ENCODE measurements around the gene BTF3L4. TPM values are rescaled to one million over a fixed set of nuclear protein-coding genes. Genes with fewer than 3 reads are reported as not detected.

BTF3L4 gene
- total RNA-seq, 2 donors from 2014 or later = 77.6 to 95.1 TPM

GRCh38 chr1:52123622-52124021 lies 67.5 kb downstream of the BTF3L4 start:
- Histone ChIP-seq H3K36me3 (ENCODE audit: control insufficient read depth, insufficient read depth, low read length) (no peaks in the 10 kb centered on the region), H3K9me3 (ENCODE audit: control insufficient read depth, low read length) (no peaks in the 10 kb centered on the region), H3K4me1 (ENCODE audit: control insufficient read depth, insufficient read depth, low read length) (no peaks in the 10 kb centered on the region), H3K4me3 (ENCODE audit: low read length) (no peak overlapping the region), H3K27me3 (ENCODE audit: control insufficient read depth, insufficient read depth, low read length, poor library complexity, severe bottlenecking) (peaks cover 81% of the 10 kb centered on the region), H3K9ac (ENCODE audit: extremely low read depth, low read length, poor library complexity, severe bottlenecking) (no peak overlapping the region), H3K27ac (ENCODE audit: low read depth, low read length) (no peak overlapping the region)
- H3K27ac Mint-ChIP-seq = no peak overlapping the region
- peaks cover 42% of the 10 kb centered on the region for H3K27me3 Mint-ChIP-seq (ENCODE audit: insufficient read depth)
- no peaks in the 10 kb centered on the region for H3K9me3 Mint-ChIP-seq
- peaks cover 20% of the 10 kb centered on the region for H3K4me1 Mint-ChIP-seq
- no peak overlapping the region for H3K4me3 Mint-ChIP-seq
- DNase-seq = no peak
- 91 to 98% methylated on average over 4 to 6 of the region's 6 CpGs for WGBS, 2 experiments (ENCODE audit: insufficient coverage in 1 of 2, insufficient read length in 1 of 2)
- H3K36me3 Mint-ChIP-seq (ENCODE audit: low read depth) = no peaks in the 10 kb centered on the region
- no peak for TF ChIP-seq CTCF (conservative IDR thresholded peaks at IDR 0.05)

GRCh38 chr1:52125736-52126359 lies 69.8 kb downstream of the BTF3L4 start:
- DNase-seq = no peak
- Mint-ChIP-seq H3K4me3 (no peak overlapping the region), H3K4me1 (peaks cover 6% of the 10 kb centered on the region), H3K36me3 (ENCODE audit: low read depth) (no peaks in the 10 kb centered on the region), H3K27ac (no peak overlapping the region), H3K27me3 (ENCODE audit: insufficient read depth) (peaks cover 42% of the 10 kb centered on the region), H3K9me3 (no peaks in the 10 kb centered on the region)
- no peak overlapping the region for H3K4me3 ChIP-seq (ENCODE audit: low read length)
- H3K27ac ChIP-seq (ENCODE audit: low read depth, low read length) = no peak overlapping the region
- H3K36me3 ChIP-seq (ENCODE audit: control insufficient read depth, insufficient read depth, low read length) = no peaks in the 10 kb centered on the region
- no peak for TF ChIP-seq CTCF (conservative IDR thresholded peaks at IDR 0.05)
- peaks cover 74% of the 10 kb centered on the region for H3K27me3 ChIP-seq (ENCODE audit: control insufficient read depth, insufficient read depth, low read length, poor library complexity, severe bottlenecking)
- H3K9ac ChIP-seq (ENCODE audit: extremely low read depth, low read length, poor library complexity, severe bottlenecking) = no peak overlapping the region
- H3K4me1 ChIP-seq (ENCODE audit: control insufficient read depth, insufficient read depth, low read length) = no peaks in the 10 kb centered on the region
- no peaks in the 10 kb centered on the region for H3K9me3 ChIP-seq (ENCODE audit: control insufficient read depth, low read length)

GRCh38 chr1:52127181-52128180 lies 71.4 kb downstream of the BTF3L4 start:
- Mint-ChIP-seq H3K4me1 (peaks cover 3% of the 10 kb centered on the region), H3K9me3 (peaks cover 5% of the 10 kb centered on the region), H3K27me3 (ENCODE audit: insufficient read depth) (peaks cover 38% of the 10 kb centered on the region), H3K27ac (no peak overlapping the region), H3K4me3 (no peak overlapping the region), H3K36me3 (ENCODE audit: low read depth) (no peaks in the 10 kb centered on the region)
- peaks cover 59% of the 10 kb centered on the region for H3K27me3 ChIP-seq (ENCODE audit: control insufficient read depth, insufficient read depth, low read length, poor library complexity, severe bottlenecking)
- 43 to 54% methylated on average over 4 to 5 of the region's 5 CpGs for WGBS, 2 experiments (ENCODE audit: insufficient coverage in 1 of 2, insufficient read length in 1 of 2)
- no peak overlapping the region for H3K4me3 ChIP-seq (ENCODE audit: low read length)
- H3K27ac ChIP-seq (ENCODE audit: low read depth, low read length) = no peak overlapping the region
- no peaks in the 10 kb centered on the region for H3K9me3 ChIP-seq (ENCODE audit: control insufficient read depth, low read length)
- H3K36me3 ChIP-seq (ENCODE audit: control insufficient read depth, insufficient read depth, low read length) = no peaks in the 10 kb centered on the region
- no peak overlapping the region for H3K9ac ChIP-seq (ENCODE audit: extremely low read depth, low read length, poor library complexity, severe bottlenecking)
- peak; percentile 72 for TF ChIP-seq CTCF (conservative IDR thresholded peaks at IDR 0.05)
- H3K4me1 ChIP-seq (ENCODE audit: control insufficient read depth, insufficient read depth, low read length) = no peaks in the 10 kb centered on the region
- DNase-seq = peak; percentile 55
